EH (cell line): ENCODE results near the gene ALG10.
"Not testable (repeated sequence)": the region's sequence is repeated elsewhere in the genome, so short reads cannot be mapped to it uniquely, and the experiment has no call there.

ENCODE experiments used
- DNase-seq: peaks from one replicate; pipeline ENCODE4 v3.0.0-alpha.2; 2015; ENCODE audit warnings: low read depth

ALG10 gene, protein sequence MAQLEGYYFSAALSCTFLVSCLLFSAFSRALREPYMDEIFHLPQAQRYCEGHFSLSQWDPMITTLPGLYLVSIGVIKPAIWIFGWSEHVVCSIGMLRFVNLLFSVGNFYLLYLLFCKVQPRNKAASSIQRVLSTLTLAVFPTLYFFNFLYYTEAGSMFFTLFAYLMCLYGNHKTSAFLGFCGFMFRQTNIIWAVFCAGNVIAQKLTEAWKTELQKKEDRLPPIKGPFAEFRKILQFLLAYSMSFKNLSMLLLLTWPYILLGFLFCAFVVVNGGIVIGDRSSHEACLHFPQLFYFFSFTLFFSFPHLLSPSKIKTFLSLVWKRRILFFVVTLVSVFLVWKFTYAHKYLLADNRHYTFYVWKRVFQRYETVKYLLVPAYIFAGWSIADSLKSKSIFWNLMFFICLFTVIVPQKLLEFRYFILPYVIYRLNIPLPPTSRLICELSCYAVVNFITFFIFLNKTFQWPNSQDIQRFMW

DNA sequence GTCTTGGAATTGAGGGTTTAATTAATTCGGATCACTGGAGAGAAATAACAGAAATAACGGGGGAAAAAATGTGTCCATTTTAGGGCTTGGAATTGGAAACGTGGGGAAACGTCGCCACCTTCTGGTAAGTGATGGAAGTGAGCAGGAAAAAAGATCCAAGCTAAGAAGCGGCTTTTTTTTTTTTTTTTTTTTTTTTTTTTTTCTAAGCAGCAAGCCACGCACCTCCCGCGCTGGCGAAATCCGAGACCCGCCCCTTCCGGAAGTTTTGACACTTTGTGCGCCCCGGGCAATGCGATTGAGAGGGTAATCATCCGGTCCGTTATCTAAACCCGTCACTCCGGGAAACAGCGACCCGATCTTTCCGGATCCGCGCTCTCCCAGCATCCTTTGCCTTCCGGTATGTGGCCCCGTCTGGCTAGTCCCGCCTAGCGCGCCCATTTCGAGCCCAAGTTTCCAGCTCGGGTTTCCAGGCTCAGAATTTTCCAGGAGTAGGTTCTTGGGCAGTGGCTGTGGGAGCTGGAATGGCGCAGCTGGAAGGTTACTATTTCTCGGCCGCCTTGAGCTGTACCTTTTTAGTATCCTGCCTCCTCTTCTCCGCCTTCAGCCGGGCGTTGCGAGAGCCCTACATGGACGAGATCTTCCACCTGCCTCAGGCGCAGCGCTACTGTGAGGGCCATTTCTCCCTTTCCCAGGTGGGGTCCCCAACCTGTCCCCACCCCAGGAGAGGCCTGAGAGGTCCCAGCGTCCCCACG is at the start of gene ALG10:
Gene ALG10 (plus strand): TSS at position 418 of the 752 bp plus-strand sequence. CDS start 104 bp downstream, at position 522.
- peak; percentile 98 for DNase-seq

DNA sequence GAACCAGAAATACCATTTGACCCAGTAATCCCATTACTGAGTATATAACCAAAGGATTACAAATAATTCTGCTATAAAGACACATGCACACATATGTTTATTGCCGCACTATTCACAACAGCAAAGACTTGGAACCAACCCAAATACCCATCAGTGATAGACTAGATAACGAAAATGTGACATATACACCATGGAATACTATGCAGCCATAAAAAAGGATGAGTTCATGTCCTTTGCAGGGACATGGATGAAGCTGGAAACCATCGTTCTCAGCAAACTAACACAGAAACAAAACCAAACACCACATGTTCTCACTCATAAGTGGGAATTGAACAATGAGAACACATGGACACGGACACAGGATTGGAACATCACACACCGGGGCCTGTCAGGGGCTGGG is 49.4 kb upstream of the ALG10 start:
- not testable (repeated sequence) for DNase-seq

DNA sequence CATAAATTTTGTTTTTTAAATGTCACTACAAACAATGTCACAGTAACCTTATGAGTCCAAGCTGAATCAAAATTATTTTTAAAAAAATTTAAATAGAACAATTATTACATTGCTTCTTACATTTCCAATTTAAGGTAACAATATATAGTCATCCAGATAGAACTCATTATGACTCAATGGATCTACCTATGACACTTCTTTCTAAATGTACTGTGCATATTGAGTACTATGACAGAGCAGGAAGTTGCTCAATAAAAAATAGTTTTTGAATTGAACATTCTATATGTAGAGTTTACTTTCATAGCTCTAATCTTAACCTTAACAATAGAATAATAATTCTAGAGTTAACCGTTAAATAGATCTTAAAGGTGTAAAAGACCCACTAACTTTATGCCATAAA is 44.4 kb upstream of the ALG10 start:
- no peak for DNase-seq

DNA sequence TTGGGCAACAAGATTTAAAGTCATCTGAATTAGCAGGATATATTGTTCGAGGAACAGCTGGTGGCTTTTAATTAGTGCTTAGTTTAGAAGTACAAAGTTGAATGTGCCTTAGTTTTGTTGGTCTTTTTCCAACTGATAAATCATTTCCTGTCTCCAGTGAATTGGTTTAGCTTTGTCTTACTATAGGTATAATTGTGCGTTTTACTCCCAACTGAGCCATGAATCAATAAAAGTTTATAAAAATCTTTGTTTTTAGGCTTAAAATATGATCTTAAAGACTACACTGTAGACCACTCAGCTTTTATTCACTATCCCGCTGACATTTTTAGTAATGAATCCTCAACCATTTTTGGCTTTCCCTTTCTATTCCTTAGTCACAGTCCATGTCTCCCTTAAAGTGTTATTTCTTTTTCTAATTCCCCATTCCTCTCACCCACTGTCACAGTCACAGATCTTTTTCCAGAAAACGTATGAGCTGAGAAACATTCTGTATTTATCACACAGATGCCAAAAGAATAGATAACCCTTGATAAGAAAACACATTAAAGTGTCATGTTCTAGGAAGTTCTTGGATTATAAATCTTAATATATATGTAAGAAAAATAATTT is 34.0 kb upstream of the ALG10 start:
- no peak for DNase-seq

DNA sequence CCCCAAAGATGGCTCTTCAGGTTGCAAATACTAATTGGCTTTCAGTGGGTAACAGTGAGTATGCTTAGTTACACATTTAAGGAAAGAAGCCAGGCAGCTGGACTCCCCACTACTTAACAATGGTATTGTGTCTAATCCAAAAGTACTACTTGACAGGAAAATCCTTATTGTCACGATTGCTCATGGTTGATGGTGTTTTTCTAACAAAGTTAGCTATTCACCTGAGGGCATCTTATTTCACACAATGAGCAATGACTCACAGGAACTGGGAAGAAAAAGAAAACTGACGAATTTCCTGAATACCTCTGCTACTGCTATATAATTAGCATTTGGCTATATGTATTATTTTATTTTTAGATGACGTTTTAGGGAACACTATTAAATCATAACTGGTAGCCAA is 33.4 kb upstream of the ALG10 start:
- DNase-seq = no peak

DNA sequence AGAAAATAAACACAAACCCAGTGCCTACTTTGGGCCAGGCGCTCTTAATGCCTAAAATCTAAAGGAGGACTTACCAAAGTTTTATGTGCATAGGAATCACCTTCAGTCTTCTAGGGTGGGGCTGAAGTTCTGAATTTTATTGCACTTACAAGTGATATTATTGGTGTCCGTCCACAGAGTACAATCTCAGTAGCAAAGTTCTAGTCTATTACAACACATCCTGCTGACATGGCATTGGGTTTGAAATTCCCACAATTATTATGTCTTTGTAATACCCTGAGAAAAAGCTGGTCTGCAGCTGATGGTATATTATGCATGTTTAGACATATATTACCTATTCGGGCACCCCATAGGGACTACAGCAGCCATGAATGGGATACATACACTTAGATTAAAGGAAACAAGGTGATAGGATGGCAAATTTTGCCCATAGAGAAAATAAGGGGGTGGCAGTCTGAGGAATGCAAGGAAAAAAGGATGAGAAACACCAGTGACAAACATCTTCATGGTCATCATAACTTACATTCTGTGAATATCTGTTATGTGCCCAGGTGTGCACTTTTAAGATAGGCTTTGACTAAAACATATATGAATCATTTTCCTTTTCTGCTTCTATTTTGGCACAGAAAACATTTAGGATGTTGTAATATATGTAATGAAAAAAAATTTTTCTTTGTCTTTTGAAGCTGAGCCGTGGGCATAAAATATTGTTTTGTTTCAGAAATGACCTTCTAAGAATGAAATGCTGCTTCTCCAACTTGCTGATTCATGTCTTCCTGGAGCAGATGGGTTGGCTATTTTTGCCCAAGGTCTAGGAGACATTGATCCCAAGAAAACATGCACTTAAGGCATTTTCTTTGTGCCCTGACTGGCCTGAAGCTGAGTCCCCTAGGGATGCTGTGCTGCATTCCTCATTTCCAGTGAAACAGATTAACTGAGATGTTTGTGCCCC is 27.2 kb upstream of the ALG10 start:
- no peak for DNase-seq

DNA sequence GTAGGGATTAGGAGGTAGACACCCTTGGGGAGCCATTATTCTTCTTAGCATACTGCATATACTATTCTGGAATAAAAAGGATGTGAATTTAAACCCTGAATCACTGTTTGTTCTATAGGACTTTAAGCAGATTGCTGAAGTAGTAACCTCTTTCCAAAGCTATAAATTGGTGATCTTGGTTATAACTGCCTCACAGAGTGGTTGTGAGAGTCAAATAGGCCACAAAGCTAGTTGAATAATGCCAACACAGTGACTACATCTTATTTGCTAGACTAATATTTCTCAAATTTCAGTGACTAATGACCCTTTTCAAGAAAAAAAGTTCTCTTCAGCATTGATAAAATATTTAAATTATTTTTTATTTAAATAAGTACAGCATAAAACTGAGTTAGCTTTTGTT is 13.5 kb upstream of the ALG10 start:
- DNase-seq = not testable (repeated sequence)

DNA sequence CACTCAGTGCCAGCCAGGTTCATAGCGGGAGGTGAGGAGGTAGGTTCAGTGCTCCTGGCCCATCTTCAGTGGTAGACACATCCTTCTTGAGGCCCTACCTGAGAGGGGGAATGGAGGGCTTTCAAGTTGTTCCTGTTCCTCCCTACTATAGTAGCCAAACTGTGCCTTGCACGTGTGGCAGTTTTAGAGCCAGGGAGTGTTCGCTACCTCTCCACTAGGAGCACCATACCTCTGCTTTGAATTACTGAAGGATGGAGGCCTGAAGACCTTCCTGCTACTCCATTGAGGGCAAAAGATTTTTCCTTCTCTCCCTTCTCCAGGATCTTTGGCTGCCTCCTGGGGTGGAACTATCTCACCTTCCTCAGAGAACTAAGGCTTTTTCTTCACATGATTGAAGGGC is 5.9 kb upstream of the ALG10 start:
- DNase-seq = no peak

DNA sequence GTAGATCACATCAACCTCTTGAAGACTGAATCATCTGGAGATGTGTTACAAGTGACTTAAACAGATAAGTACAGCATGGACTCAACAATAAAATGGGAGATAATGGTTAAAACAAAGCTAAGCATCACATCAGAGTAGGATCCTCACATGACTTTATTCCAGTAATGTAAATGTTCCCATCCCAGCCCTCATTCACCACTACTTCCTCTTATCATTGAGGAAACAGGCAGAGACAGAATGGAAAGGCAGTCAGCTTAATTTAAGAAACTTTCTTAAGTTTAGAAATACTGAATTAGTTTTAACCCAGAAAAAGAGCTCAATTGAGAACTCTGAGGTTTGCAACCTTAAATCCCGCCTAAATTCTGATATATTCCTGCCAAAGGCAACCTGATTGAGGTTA is 1.2 kb upstream of the ALG10 start:
- DNase-seq = no peak

DNA sequence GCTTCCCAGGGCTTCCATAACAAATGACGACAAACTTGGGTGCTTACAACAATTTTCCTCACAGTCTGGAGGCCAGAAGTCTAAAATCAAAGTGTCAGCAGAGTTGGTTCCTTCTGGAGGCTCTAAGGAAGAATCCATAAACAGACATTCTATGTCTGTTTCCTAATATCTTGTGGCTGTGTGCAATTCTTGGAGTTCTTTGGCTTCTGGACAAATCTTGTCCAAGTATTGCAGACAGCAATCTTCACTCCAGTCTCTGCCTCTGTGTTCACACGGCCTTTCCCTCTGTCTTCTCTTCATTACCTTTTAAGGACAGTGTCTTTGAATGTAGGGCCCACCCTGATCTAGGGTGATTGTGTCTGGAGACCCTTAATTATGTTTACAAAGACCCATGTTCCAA is 5.4 kb downstream of the ALG10 start:
- DNase-seq = peak; percentile 36

DNA sequence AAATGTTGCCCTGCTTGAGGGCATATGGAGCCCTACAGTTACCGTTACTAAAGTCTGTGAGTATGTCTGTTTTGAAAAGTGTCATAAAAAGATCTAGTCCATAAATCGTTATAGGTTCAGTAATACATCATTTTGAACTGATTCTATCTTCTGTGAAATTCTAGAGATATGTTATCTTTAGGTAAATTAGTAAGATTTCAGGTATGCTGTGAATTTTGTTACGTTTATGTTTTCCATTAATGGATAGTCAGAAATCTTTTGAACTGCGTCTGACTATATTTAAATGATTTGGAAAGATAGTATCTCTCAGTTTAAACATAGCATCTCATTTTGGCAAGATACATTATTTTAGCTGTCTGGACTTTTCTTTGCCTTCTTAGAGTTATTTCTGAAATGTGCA is 8.3 kb downstream of the ALG10 start:
- DNase-seq = no peak

DNA sequence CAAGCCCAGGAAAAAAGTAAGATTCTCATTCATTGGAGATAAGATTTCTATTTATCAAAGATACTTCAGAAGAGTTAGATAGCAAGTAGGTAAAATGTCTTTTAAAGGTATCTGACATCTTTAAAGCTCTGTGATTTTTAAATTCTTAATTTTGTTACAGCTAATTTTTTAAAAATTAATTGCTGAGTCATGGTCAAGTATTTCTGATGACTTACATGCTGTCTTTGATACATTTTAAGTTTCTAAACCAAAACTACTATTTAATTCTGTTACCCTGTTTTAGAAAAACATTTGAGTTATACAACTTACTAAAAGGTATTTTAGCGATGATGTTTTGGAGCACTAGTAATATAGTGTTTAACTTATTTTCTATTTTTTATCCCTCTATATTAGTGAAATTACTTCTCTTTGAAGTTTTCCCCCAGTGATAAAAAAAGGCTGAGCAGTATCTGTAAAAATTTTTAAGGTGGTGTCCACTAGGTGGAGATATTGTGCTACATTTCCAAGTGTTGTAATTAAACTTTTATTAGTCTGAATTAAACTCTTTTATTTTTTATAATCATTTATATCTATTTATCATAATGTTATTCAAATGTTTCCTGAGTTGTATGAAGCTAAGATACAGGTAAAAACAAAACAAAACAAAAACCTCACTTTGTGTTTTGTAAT is 11.5 kb downstream of the ALG10 start:
- DNase-seq = peak; percentile 36

DNA sequence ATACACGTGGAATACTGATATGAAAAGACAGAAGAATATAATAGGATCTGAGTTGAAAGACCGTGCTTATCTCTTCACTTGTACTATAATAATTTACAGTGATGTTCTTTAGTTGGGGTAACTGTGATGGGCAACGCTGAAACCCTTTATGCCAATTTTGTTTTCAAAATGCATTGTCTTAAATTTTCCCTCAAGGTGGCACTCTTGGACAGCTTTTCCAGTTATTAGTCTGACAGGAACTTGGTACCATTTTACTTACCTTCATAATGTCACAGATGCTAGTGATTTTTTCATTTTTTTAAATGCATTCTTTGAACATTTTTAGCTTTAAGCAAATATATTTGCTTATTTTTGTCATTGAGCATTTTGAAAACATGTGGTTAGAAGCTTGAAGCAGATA is 16.1 kb downstream of the ALG10 start:
- peak; percentile 12 for DNase-seq

DNA sequence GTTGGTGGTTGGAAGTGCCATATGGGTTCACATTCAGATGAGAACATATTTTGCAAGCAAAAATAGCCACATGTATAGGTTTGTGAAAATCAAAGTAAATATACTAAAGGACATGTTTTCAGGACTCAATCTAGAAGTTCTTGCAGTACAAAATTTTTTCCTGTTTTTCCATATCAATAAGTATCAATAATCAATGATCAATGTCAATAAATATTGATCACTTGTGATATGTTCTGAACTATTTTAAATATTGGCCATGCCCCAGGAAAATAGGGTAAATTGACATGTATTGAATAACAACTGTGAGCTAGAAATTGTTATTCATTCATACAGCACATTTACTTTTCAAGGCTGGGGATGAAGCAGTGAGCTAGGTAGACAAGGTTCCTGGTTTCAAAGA is 24.3 kb downstream of the ALG10 start:
- DNase-seq = no peak

DNA sequence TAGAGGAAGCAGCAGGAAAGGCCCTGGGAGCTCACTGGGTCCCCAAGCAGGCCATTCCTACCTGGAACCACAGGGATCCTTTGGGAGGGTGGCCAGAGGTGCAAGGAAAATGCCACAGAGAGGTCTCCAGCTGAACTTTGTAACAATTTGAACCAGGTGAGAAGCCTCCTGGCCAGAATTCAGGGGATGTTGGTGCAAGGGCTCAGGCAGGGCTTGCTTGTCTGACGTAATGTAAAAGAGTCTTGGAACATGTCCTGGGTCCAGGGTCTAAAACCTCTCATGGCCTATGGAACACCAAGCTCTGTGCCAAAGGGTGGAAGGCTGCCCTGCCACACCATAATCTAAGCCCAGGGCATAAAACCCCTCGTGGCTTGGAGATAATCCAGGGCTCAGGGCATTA is 25.6 kb downstream of the ALG10 start:
- DNase-seq = not testable (repeated sequence)

DNA sequence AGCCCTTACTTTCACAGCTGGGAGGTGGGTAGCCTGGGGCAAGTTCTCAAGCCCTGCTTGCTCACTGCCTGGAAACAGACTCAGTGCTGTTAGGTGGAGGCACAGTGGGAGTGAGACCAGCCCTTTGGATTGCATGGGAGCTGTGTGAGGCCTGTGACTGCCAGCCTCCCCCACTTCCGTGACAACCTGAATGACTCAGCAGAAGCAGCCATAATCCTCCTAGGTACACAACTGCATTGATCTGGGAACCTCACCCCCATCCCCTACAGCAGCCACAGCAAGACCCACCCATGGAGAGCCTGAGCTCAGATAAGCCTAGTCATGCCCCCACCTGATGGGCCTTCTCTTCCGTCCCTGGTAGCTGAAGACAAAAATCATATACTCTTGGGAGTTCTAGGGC is 26.4 kb downstream of the ALG10 start:
- DNase-seq = no peak

DNA sequence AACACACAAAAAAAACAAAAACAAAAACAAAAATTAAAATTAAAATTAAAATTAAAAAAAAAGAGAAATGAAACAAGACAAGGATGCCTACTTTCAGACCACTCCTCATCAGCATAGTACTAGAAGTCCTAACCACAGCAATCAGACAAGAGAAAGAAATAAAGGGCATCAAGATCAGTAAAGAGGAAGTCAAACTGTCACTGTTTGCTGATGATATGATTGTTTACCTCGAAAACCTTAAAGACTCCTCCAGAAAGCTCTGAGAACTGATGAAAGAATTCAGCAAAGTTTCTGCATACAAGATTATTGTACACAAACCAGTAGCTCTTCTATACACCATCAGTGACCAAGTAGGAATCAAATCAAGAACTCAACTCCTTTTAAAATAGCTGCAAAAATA is 29.2 kb downstream of the ALG10 start:
- DNase-seq = no peak

DNA sequence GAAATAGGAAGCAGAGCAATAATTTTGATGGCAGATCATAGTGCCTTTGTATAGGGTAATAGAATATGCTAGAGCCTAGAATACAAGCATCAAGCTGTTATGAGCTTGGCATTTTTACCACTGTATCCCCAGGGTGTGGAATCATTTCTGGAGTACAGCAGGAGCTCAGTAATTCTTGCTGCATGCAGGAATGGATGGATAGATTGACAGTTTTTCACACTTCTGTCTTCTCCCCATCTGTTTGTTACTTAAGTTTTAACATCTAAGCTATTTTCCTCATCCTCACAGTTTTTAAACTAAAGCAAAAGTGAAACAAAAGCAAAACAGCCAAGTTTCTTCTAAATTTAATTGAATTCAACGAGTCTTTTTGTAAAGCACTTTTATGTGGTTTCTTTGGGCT is 32.6 kb downstream of the ALG10 start:
- no peak for DNase-seq
